Head of caudate nucleus (tissue), 42 donors: ENCODE measurements around the gene DPH5.
"Not testable (repeated sequence)": the region's sequence is repeated elsewhere in the genome, so short reads cannot be mapped to it uniquely, and the experiment has no call there.

Source experiments
- DNase-seq, 42 donors: peaks; one replicate each; pipeline versions ENCODE4 v3.0.0 to v3.0.0-alpha.2; 2020 to 2021; ENCODE audit warnings: mixed read lengths in 7 of 42
- intact Hi-C: fragments of 100-400 bp; cut with DNase I; formaldehyde crosslinking; loops from one replicate; pipeline ENCODE4 v1.15.0; 2022

Gene DPH5

DNA sequence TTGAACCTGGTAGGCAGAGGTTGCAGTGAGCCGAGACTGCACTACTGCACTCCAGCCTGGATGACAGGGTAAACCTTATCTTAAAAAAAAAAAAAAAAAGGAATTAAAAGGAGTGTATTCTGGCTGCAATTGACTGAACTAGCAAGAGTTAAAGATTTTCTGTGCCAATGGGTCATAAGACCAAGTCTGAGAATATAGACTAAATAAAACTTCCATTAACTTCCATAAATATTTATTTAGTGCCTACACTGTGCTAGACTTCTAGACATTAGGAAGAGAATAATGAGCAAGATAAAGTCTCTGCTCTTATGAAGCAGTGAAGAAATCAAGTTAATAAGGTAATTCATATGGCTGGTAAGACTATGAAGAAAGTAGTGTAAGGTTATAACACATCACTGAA, 27.2 kb downstream of the DPH5 start:
- intact Hi-C loops, result no loop called here
- DNase-seq, result no peak

DNA sequence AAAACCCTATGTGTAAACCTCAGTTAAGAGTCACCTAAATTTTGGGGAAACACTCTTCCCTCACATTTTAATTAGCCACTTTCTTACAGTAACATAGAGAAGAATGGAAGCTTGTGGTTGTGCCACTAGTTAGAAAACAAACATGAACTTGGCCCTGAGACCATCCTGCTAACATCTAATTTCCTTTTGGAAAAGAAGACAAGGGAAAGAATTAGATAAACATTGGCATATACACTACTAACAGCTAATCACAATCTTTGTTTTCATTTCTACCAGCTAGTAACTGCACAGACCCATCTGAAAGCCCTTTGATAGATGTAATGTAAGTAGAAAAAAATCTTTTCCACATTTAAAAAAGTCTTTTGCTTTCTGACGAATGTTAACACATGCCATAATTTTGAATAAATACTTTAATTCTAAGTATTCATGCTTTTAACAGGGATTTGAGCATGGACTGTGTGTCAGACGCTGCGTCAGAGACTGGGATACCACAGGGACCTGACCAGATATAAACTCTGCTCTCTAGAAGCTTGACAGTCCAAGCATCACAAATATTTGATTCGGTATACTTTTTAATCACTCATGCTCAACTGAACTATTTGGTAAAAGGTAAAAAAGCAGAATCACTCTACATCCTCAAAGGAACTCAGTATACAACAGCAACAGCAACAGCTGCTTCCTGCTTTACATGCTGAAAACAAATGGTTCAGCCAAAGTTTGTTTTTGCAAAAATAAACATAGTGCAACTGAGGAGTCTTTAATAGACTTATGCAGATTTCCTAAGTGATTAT, 30.2 kb downstream of the DPH5 start:
- intact Hi-C loops, result no loop called here
- DNase-seq, result no peak

DNA sequence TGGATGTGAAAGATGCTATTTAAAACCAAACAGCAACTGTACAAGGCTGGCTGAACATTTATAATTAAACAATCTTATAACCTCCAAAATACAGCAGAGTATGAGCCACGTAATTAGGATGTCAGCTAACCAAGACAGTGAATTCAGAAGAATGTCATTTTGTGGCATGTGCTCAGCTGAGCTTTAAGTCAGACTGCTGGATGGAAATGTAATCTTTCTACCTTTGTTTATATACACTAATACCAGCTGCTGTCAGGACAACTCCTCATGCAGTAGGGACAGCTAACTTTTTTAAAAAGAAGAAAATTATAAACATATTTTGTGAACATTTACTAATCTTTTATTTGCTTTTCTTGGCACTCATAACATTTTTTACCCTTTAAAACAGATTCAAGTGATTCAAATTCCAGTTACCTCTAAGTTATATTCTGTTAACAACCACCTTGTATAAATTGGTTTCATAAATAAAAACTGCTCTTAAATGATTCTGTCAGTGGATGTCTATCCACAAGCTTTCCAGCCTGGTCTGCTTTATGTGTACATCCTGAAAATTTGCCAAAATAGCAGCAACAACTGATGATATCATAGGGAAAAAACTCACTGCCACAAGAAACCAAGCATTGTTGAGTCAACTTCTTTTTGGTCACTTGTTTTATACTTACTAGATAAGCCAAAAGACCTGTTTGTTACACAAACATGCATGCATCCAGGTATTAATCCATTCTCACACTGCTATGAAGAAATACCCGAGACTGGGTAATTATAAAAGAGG, 36.1 kb downstream of the DPH5 start:
- intact Hi-C loops, result no loop called here
- DNase-seq, result no peak

DNA sequence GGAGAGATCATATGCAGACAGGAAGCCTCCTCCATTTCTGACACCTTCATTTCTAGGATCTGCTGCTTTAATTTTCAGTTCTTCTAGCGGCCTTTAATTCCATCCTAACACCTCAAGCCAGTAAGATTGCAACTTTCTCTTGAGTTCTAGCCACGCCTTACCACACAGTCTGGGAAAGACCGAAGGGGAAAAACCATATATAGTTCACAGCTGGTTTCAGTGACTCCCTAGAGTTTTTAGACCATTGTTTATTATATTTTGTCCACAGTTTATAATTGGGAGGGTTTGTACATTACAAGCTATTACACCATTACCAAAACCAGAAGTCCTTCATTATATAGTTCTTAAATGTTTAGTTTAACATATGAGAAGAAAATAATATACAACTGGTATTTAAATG, 37.5 kb downstream of the DPH5 start:
- intact Hi-C loops, result no loop called here
- DNase-seq, result no peak

DNA sequence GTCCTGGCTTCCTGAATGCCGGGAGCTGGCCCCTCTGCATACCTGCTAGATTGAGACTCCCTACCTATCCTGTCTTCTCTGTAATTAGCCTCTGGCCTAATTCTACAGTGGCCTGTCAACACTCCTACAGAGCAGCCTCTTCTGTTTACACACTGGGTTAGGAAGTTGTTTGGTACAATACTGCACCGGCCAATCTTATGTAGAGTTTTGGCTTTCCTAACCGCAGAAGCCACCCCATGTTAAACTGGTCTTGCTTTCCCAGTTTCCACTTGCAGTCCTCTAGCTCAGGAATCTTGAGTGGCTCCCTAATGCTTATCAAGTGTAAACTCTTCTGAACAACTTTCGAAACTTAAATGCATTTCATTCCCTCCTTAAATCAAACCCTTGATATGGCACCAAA, 42.8 kb downstream of the DPH5 start:
- DNase-seq, result no peak
- intact Hi-C loops, result no loop called here

DNA sequence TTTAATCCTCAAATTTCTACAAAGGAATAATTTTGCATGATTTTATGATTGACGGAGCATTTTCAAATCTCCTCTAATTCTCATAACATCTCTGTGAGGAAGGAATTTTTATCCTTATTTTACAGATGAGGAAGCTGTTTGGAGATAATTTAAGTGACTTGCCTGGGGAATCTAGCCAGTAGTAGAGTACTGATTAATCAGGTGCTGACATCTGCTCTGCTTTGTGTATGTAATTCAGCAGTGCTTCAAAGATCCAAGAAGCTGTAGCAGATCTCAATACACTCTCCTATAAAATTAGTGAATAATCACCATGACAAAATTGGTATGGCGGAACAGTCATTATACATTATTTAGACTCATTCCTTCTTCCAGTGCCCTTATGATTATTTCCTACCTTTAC, 46.0 kb downstream of the DPH5 start:
- no peak for DNase-seq
- intact Hi-C loops, result no loop called here

DNA sequence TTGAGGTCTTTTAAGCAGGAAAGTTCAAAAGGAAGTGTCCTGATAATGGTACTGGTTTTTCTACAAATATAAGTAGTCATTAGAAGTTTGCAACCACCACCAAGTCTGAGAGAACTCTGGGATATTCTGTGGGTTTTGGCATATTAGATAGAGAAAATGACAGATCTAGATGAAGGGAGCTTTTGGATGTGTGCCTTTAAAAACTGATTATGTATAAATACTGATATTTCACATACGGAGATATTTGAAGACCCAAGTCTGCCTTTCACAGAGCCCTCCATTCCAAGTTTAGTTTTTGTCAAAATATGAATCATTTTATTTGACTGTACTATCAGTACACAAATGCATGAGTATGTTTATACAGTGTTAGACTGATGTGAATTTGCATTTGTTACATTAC, 48.6 kb downstream of the DPH5 start:
- intact Hi-C loops, result no loop called here
- DNase-seq, result no peak

DNA sequence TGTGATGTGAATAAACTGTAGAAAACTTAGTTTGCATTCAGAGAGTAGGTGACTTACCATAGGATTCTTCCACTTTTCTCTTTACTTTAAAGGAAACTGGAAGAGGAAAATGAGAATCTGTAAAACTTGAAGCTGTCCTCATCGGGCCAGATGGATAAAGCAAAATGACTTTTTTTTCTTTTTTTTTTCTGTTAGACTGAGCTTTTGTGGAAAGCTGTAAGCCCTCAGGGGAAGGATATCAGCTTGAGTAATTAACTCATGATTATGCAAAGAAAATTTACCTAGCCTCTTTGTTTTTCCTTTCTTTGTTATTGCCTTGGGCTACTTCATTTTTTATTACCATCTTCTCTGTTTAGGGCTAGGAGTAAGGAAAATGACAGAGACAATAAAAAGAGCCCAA, 53.4 kb downstream of the DPH5 start:
- no peak for DNase-seq
- intact Hi-C loops, result no loop called here

DNA sequence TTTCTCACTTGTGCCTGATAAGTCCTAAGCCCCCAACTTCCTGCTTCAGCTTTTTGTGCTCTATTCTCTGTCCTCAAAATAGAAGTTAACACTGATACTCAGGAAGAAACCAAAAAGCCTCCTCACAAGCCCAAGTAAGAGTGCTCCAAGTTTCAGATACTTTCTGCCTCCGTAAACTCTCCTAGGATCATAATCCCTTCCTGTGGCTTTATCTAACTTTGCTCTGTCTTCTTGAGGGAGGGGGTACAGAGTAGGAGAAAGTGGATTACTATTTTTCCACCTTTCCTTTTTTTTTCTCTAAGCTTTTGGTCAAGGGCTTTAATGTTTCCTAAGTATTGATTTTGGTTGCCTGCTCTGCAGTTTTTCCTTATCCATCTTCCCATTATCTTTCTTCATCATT, 54.6 kb downstream of the DPH5 start:
- intact Hi-C loops, result no loop called here
- DNase-seq, result no peak

DNA sequence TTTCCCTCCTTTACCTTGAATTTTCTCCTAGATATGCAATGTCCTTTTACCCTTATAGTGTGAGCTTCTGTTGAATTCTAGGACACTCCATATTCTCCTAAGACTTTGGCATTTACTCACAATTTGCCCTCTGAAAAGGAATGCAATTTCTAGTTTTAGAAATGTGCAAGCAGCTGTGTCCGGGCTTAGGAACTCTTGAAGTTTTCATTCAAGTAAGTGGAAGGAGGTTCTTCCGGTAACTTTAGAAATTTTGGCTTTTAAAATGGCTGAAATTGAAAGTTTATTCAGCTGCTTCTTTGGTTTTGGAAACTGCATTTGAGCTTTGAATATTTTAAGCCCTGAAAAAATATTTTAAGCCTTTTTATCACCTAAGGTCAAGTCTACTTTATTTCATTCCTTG, 56.3 kb downstream of the DPH5 start:
- intact Hi-C loops, result no loop called here
- DNase-seq, result no peak

DNA sequence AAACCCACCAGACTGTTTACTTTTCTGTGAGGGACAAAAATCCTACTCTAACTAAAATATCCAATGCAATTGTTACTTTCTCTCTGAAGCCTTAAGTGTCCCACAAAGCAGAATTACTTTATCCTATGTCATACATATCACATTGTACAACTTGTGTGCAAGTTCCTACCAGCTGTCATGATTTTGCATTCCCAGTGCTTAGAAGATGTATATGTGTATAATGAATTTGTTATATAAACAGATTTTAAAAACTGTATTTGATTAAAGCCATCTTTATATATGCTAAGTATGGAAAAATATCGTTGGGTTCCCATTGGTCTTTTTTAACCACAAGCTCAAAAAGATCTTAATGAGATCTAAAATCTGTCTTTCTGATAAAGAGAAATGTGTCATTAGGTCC, 57.0 kb downstream of the DPH5 start:
- DNase-seq, result no peak
- intact Hi-C loops, result no loop called here

DNA sequence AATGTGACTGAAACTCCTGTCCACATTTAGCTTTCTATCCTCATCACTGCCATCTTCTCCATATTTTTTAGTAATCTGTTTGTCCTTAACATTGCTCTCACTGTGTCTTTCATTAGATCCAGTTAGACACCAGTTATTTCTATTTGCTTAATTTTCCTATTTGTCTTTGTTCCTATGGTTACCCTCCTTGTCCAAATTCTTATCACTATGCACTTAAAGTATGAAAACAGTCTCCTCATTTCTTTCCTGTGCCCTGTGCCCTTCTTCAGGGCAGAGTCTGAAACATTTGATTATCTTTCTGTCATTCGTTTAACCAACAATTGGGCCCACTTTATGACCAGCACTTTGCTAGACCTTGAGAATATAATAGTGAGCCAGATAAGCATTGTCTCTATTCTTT, 65.5 kb downstream of the DPH5 start:
- no peak for DNase-seq
- intact Hi-C loops, result no loop called here

DNA sequence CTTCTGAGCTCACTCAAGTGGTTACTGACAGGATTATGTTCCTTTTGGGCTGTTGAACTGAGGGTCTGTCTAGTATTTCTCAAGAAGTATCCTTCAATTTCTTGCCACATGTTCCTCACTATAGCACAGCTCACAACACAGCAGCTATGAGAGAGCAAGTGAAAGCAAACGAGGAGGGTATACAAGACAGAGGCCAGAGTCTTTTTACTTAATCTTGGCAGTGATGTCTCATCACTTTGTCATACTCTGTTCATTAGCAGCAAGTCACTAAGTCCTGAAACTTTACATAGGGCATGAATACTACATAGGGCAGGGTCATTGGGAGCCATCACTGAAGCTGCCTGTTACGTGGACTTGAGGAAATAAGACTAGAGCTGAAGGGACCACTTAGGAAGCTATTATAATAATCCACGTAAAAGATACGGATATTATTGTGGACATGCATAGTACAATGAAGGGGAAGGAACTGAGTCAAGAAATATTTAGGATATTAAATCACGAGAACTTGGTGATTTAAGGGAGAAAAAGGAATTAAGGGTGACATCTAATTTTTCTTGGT, 66.0 kb downstream of the DPH5 start:
- intact Hi-C loops, result no loop called here
- no peak for DNase-seq

DNA sequence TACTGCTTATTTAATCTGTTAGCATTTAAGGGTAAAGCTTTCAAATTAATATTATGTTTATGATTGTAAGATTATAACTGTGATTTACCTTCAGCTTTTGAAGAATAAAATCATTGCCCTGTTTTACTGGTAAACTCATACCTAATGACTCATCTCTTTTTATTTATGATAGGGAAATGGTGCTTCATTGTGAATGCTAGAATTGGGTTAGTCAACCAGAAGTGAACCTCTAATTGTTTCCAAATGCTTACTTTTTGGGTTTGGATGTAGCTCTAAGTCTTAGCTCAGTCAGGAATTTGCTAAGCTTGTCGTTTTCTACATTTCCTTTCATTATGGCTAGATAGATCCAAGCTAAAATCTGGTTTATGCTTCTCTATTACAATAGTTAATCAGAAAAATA, 70.3 kb downstream of the DPH5 start:
- intact Hi-C loops, result no loop called here
- DNase-seq, result no peak

DNA sequence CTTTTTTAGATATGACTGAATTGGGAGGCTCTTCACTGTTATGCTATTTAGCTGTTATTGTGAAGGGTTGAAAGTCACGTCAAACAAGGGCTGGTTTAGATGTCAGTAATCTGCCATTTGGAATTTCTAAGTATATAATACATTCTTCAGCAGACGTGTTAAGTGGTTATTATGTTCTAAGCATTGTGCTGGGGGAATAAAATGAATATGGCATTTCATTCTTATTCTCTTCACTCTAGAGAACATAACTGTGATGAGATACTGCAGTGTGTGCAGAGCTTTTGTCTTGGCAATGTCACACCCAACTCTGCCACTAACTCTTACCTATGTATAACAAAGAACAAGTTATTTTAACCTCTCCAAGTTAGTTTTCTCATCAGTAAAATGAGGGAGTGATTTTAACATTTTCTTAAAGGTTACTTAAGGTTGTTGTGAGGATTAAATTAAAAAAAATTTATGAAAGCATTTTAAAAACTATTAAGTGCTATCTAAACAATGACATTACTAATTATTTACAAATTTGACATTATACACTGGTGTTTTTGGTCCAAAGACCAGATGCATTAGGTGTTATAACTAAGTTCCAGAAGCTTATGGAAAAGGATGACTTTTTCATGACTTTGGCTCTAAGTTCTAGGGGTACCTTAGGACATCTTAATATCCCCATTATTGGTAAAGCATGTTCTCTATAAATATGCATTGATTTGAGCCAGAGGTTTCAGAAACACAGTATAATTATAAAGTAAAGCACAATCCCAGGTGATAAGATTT, 71.4 kb downstream of the DPH5 start:
- intact Hi-C loops, result no loop called here
- DNase-seq, result peak in 1 of 42 donors; percentile 24

DNA sequence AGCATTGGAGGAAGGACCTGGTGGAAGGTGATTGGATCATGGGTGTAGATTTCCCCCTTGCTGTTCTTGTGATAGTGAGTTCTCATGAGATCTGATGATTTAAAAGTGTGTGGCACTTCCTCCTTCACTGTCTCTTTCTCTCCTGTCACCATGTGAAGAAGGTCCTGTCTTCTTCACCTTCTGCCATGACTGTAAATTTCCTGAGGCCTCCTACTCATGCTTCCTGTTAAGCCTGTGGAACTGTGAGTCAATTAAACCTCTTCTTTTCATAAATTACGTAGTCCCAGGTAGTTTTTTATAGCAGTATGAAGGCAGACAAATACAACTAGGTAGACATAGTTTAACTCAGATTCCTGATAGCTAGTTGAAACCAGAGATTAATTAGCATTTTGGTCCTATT, 72.6 kb downstream of the DPH5 start:
- intact Hi-C loops, result not testable (repeated sequence)
- peak in 2 of 42 donors; percentile 2 to 11 for DNase-seq

DNA sequence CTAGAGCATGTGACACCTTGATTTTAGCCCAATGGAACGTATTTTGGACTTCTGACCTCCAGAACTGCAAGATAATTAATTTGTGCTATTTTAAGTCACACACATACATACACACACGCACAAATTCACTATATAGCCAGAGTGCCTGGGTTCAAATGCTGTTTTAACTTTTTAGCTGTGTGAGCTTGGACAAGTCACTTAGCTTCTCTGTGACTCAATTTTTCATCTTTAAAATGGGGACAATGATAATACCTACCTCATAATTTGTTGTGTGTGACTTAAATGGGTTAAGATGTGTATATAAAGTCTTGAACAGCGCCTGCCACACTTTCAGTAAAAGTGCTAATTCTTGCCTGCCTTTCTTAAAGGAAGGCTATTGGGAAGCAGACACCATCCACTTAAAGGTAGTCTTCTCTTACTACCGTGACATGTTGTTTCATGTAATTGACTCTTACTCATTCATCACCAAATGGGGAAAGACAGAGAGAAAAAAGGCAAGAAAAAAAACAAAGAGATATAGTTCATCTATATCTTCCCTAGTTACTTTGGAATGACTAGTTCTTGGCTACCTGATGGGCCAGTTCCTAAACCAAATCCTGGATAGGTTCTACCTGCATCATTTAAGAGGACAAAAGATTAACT, 73.4 kb downstream of the DPH5 start:
- intact Hi-C loops, result no loop called here
- DNase-seq, result no peak

DNA sequence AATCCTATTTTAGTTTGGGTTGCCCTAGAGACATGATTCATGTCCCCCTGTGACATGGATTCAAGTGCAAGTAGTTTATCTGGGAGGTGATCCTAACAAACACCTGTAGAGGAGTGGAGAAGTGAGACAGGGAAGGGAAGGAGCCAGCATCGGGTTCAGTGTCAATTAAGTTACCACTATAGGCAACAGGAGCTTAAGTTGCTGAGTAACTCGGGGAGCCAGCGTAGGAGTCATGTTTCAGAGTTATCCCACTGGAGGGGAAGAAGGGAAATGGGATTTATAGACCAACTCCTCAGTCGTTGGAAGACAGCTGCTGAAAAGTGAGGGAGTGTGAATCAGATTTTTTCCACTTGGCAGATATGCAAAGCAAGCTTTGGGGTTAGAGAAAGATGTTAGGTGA, 74.8 kb downstream of the DPH5 start:
- peak in 1 of 42 donors; percentile 4 for DNase-seq

DNA sequence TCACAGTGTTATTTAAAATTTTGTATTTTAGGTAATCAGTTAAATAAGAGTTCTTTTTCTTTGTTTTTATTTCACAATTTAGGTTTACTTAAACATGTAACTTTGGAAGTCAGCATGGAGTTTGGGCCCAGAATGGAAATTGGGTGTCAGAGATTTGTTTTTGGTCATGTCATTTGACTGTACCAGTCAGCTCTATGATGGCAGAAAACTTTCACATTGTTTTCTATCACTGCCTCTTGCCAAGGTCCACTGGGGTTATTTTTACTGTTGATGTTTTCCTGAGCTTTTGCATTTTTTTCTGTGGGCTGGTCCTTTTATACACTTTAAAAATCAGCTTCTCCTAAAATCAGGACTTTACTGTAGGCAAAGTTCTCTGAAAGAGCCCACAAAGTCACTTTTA, 75.2 kb downstream of the DPH5 start:
- intact Hi-C loops, result no loop called here

More for the DNA sequence above, 74.8 kb downstream of the DPH5 start:
- intact Hi-C loops, result no loop called here

More for the DNA sequence above, 75.2 kb downstream of the DPH5 start:
- no peak for DNase-seq
